ENCODE data around the gene FNDC1.
A peak's percentile ranks its signal among the peaks of the same experiment; 100 is the strongest.

FNDC1 gene

GRCh38 chr6:159309723-159310122, 140.5 kb downstream of the FNDC1 start:
- no peak for TF ChIP-seq CTCF (IDR thresholded peaks at IDR 0.05; ENCODE audit: borderline replicate concordance, insufficient read depth, low read depth, low read length)
- H3K4me3 ChIP-seq (ENCODE audit: low read depth, low read length): no peak overlapping the region

- 0 out of 2 replicates have a peak, but pooled peaks have one; percentile 21 for TF ChIP-seq CTCF (IDR thresholded peaks at IDR 0.05; ENCODE audit: borderline replicate concordance, insufficient read depth, low read depth, low read length)
- no peak overlapping the region for H3K4me3 ChIP-seq (ENCODE audit: low read depth, low read length)
Observed at GRCh38 chr6:159311618-159312017, 142.4 kb downstream of the FNDC1 start.

GRCh38 chr6:159312206-159312605, 143.0 kb downstream of the FNDC1 start:
- no peak overlapping the region for H3K4me3 ChIP-seq (ENCODE audit: low read depth, low read length)
- TF ChIP-seq CTCF (IDR thresholded peaks at IDR 0.05; ENCODE audit: borderline replicate concordance, insufficient read depth, low read depth, low read length): no peak

- no peak overlapping the region for H3K4me3 ChIP-seq (ENCODE audit: low read depth, low read length)
- TF ChIP-seq CTCF (IDR thresholded peaks at IDR 0.05; ENCODE audit: borderline replicate concordance, insufficient read depth, low read depth, low read length): no peak
Observed at GRCh38 chr6:159313018-159313417, 143.8 kb downstream of the FNDC1 start.

GRCh38 chr6:159315562-159315961, 146.4 kb downstream of the FNDC1 start:
- no peak for TF ChIP-seq CTCF (IDR thresholded peaks at IDR 0.05; ENCODE audit: borderline replicate concordance, insufficient read depth, low read depth, low read length)

GRCh38 chr6:159317430-159317829, 148.2 kb downstream of the FNDC1 start:
- no peak overlapping the region for H3K4me3 ChIP-seq (ENCODE audit: low read depth, low read length)
- no peak for TF ChIP-seq CTCF (IDR thresholded peaks at IDR 0.05; ENCODE audit: borderline replicate concordance, insufficient read depth, low read depth, low read length)

More at GRCh38 chr6:159315562-159315961, 146.4 kb downstream of the FNDC1 start:
- no peak overlapping the region for H3K4me3 ChIP-seq (ENCODE audit: low read depth, low read length)

- TF ChIP-seq CTCF (IDR thresholded peaks at IDR 0.05; ENCODE audit: borderline replicate concordance, insufficient read depth, low read depth, low read length): no peak
- H3K4me3 ChIP-seq (ENCODE audit: low read depth, low read length): no peak overlapping the region
Observed at GRCh38 chr6:159321267-159321666, 152.1 kb downstream of the FNDC1 start.
